GM23248 (cell line): ENCODE results near the gene CD68. TPM values are rescaled to one million over a fixed set of nuclear protein-coding genes. Genes with fewer than 3 reads are reported as not detected.
"Not testable (repeated sequence)": the region's sequence is repeated elsewhere in the genome, so short reads cannot be mapped to it uniquely, and the experiment has no call there.

Experiments used
- DNase-seq: peaks from one replicate; pipeline ENCODE4 v3.0.0-alpha.2; 2015
- H2AFZ ChIP-seq: fragments of 200-600 bp; sonication (generic); 2 replicates; pipeline ENCODE4 v1.6.1; 2016; ENCODE audit warnings: antibody characterized with exemption
- H3F3A ChIP-seq: fragments of 200-600 bp; sonication (generic); 2 replicates; pipeline ENCODE4 v1.6.1; 2016; ENCODE audit warnings: mild to moderate bottlenecking, antibody characterized with exemption, mixed run types; ENCODE audit not compliant: insufficient read depth
- H3K27ac ChIP-seq: fragments of 200-600 bp; sonication (generic); 2 replicates; pipeline ENCODE4 v1.5.1; 2016; ENCODE audit warnings: mild to moderate bottlenecking
- H3K27me3 ChIP-seq: fragments of 200-600 bp; sonication (generic); replicated peaks from 2 replicates; pipeline ENCODE4 v1.6.1; 2016; ENCODE audit warnings: mild to moderate bottlenecking; ENCODE audit not compliant: insufficient read depth
- H3K36me3 ChIP-seq: fragments of 200-600 bp; sonication (generic); 2 replicates; pipeline ENCODE4 v1.6.1; 2016; ENCODE audit warnings: low read depth, mild to moderate bottlenecking
- H3K4me1 ChIP-seq: fragments of 200-600 bp; sonication (generic); 2 replicates; pipeline ENCODE4 v1.6.1; 2016; ENCODE audit warnings: mild to moderate bottlenecking; ENCODE audit not compliant: insufficient read depth
- H3K4me2 ChIP-seq: fragments of 200-600 bp; sonication (generic); one replicate; pipeline ENCODE4 v1.6.1; 2016; ENCODE audit warnings: mild to moderate bottlenecking; ENCODE audit not compliant: unreplicated experiment
- H3K4me3 ChIP-seq: fragments of 200-600 bp; sonication (generic); 2 replicates; pipeline ENCODE4 v1.5.1; 2016; ENCODE audit warnings: mild to moderate bottlenecking
- H3K79me2 ChIP-seq: fragments of 200-600 bp; sonication (generic); 2 replicates; pipeline ENCODE4 v1.6.1; 2016; ENCODE audit warnings: mild to moderate bottlenecking; ENCODE audit not compliant: insufficient read depth
- H3K9ac ChIP-seq: fragments of 200-600 bp; sonication (generic); 2 replicates; pipeline ENCODE4 v1.6.1; 2016; ENCODE audit warnings: mild to moderate bottlenecking
- H3K9me2 ChIP-seq: fragments of 200-600 bp; sonication (generic); 2 replicates; pipeline ENCODE4 v1.6.1; 2016; ENCODE audit warnings: mixed run types, mild to moderate bottlenecking, moderate library complexity; ENCODE audit not compliant: insufficient read depth
- H3K9me3 ChIP-seq: fragments of 200-600 bp; sonication (generic); one replicate; pipeline ENCODE4 v1.6.1; 2017; ENCODE audit warnings: low read depth
- H4K20me1 ChIP-seq: fragments of 200-600 bp; sonication (generic); 2 replicates; pipeline ENCODE4 v1.6.0; 2016; ENCODE audit not compliant: insufficient read depth
- EZH2 ChIP-seq: fragments of 200-600 bp; sonication (generic); IDR thresholded peaks from 2 replicates; pipeline ENCODE4 v1.6.1; 2018; ENCODE audit warnings: antibody characterized with exemption, mild to moderate bottlenecking; ENCODE audit not compliant: insufficient read depth, poor library complexity, severe bottlenecking
- EZH2phosphoT487 ChIP-seq: fragments of 200-600 bp; sonication (generic); IDR thresholded peaks from 2 replicates; pipeline ENCODE4 v1.6.1; 2018; ENCODE audit warnings: antibody characterized with exemption, moderate library complexity, mild to moderate bottlenecking, low read depth; ENCODE audit not compliant: insufficient read depth
- WGBS, 2 experiments: methylation state at CpG; one replicate each; pipeline ENCODE4 v1.1.6; 2015 to 2017; ENCODE audit warnings: low lambda C conversion rate in 2 of 2, low coverage in 1 of 2; ENCODE audit errors: missing lambda C conversion rate in 2 of 2; 5-methylcytosine and 5-hydroxymethylcytosine counted together
- in situ Hi-C: fragments of 300-500 bp; cut with MboI; formaldehyde crosslinking; loops from 2 replicates; pipeline ENCODE4 v1.15.0; 2020
- polyA plus RNA-seq: library from polyadenylated mRNA; unstranded; fragments of >200 nt; fragmentation: Nextera tagmentation; extraction: Ambion mirVana; gene quantifications from 2 replicates; pipeline ENCODE4 v1.2.1, GENCODE V29; 2016
- total RNA-seq: library from RNA; depleted of rRNA; stranded (reverse); fragments of >200 nt; shearing (Covaris generic); gene quantifications from 2 replicates; pipeline ENCODE4 v1.2.3, GENCODE V29; 2014

CD68 gene
- total and polyA plus RNA-seq, 2 experiments from 2014 or later: 55.0 to 84.5 TPM

DNA sequence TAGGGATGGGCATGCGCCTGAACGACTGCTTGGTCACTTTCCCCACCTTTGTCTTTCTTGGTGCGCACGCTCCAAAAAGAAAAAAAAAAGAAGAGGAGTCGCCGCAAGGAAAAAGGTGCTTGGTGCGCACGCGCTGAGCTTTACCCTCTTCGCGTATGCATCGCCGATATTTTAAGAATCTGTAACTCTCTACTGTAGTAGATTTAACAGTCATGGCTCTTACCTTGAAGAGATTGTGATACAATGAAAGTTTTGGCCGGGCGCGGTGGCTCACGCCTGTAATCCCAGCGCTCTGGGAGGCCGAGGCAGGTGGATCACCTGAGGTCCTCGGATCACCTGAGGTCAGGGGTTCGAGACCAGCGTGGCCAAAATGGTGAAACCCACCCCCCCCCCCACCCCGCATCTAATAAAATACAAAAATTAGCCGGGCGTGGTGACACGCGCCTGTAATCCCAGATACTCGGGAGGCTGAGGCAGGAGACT lies 35.9 kb downstream of the CD68 start:
- H3K4me3 ChIP-seq: peak overlapping the region; percentile 74
- peak overlapping the region; percentile 96 for H2AFZ ChIP-seq
- H3K9ac ChIP-seq: peak overlapping the region; percentile 76
- no peaks in the 10 kb centered on the region for H3K27me3 ChIP-seq
- no peaks in the 10 kb centered on the region for H3K9me2 ChIP-seq
- peak overlapping the region; percentile 63 for H3K27ac ChIP-seq
- H3F3A ChIP-seq: 0 out of 2 replicates have a peak, but pooled peaks cover 6% of the 10 kb centered on the region
- in situ Hi-C loops: no loop called here
- no peak for DNase-seq
- peaks cover 41% of the 10 kb centered on the region for H3K79me2 ChIP-seq
- H4K20me1 ChIP-seq: no peaks in the 10 kb centered on the region; the same call in 1 of the 2 replicates
- TF ChIP-seq EZH2phosphoT487 (no peak), EZH2 (no peak)
- 0 out of 2 replicates have a peak, but pooled peaks cover 9% of the 10 kb centered on the region for H3K36me3 ChIP-seq
- 1 to 3% methylated on average over 24 to 28 of the region's 28 CpGs for WGBS, 2 experiments
- H3K4me1 ChIP-seq: peaks cover 26% of the 10 kb centered on the region
- no peaks in the 10 kb centered on the region for H3K9me3 ChIP-seq
- peak overlapping the region; percentile 78 for H3K4me2 ChIP-seq

DNA sequence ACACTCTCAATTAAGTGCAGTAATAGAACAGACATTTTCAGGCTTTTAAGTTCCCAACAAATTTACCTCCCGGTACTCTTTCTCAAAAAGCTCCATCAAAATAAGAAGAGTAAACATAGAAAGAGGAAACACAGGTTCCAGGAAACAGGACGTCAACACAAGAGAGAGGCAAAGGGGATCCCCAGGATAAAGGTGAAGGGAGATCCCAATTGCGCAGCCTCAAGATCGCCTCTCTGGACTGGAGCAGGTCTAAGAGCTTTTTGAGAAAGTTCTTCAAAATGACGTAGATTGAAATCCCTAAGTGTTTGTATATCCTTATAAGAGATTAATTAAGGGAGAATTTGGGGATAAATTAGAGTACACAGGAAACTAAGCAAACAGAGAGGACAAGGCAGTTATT lies 39.2 kb downstream of the CD68 start:
- Histone ChIP-seq H3K4me3 (no peak overlapping the region), H3K4me2 (no peak overlapping the region), H3K4me1 (peaks cover 2% of the 10 kb centered on the region), H3K9me3 (no peaks in the 10 kb centered on the region), H3K27ac (no peak overlapping the region), H3K27me3 (no peaks in the 10 kb centered on the region), H3K79me2 (peaks cover 8% of the 10 kb centered on the region), H3F3A (0 out of 2 replicates have a peak, but pooled peaks cover 5% of the 10 kb centered on the region), H3K36me3 (no peaks in the 10 kb centered on the region), H4K20me1 (no peaks in the 10 kb centered on the region), H2AFZ (no peak overlapping the region), H3K9me2 (no peaks in the 10 kb centered on the region), H3K9ac (no peak overlapping the region)
- DNase-seq: no peak
- no peak for TF ChIP-seq EZH2
- TF ChIP-seq EZH2phosphoT487: no peak
- WGBS, 2 experiments: 81 to 84% methylated on average over 5 of the region's 5 CpGs
- in situ Hi-C loops: no loop called here

DNA sequence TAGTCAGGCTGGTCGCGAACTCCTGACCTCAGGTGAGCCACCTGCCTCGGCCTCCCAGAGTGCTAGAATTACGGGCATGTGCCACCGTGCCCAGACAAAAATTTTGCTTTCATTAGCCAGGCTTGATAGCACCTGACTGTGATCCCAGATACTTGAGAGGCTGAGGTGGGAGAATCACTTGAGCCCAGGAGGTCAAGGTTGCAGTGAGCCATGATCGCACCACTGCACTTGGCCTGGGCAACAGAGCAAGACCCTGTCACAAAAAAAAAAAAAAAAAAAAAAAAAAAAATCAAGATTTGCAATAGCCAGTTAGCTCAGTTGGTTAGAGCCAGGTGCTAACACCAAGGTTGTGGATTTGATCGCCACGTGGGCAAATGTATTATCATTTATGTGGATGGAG lies 41.4 kb downstream of the CD68 start:
- Histone ChIP-seq H3K9me3 (no peaks in the 10 kb centered on the region), H3K4me2 (no peak overlapping the region), H4K20me1 (no peaks in the 10 kb centered on the region), H3K79me2 (no peaks in the 10 kb centered on the region), H3K27ac (no peak overlapping the region), H3K36me3 (no peaks in the 10 kb centered on the region), H3K9me2 (no peaks in the 10 kb centered on the region), H3K4me3 (no peak overlapping the region), H3F3A (no peaks in the 10 kb centered on the region), H3K9ac (no peak overlapping the region), H3K27me3 (no peaks in the 10 kb centered on the region), H2AFZ (no peak overlapping the region), H3K4me1 (no peaks in the 10 kb centered on the region)
- 93 to 96% methylated on average over 8 of the region's 8 CpGs for WGBS, 2 experiments
- DNase-seq: no peak
- TF ChIP-seq EZH2phosphoT487 (no peak), EZH2 (no peak)
- in situ Hi-C loops: no loop called here

DNA sequence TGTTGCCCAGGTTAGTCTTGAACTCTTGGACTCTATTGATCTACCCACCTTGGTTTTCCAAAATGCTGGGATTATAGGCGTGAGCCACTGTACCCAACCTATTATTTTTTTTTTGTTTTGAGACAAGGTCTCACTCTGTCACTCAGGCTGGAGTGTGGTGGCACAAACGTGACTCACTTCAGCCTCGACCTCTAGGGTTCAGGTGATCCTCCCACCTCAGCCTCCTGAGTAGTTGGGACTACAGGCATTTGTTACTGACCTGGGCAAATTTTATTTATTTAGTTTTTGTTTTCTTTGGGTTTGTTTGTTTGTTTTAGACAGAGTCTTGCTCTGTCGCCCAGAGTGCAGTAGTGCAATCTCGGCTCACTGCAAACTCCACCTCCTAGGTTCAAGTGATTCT lies 44.2 kb downstream of the CD68 start:
- in situ Hi-C loops: no loop called here
- no peak overlapping the region for H3K4me2 ChIP-seq
- H3K9me3 ChIP-seq: no peaks in the 10 kb centered on the region
- no peaks in the 10 kb centered on the region for H4K20me1 ChIP-seq
- H3K9ac ChIP-seq: no peak overlapping the region
- no peak for TF ChIP-seq EZH2phosphoT487
- no peak for TF ChIP-seq EZH2
- H3K9me2 ChIP-seq: no peaks in the 10 kb centered on the region
- no peaks in the 10 kb centered on the region for H3F3A ChIP-seq
- no peak overlapping the region for H2AFZ ChIP-seq
- WGBS, 2 experiments: 63% methylated on average over 5 of the region's 5 CpGs
- H3K36me3 ChIP-seq: no peaks in the 10 kb centered on the region
- H3K27me3 ChIP-seq: no peaks in the 10 kb centered on the region
- no peak overlapping the region for H3K4me3 ChIP-seq
- H3K27ac ChIP-seq: no peak overlapping the region
- peaks cover 12% of the 10 kb centered on the region for H3K79me2 ChIP-seq
- H3K4me1 ChIP-seq: no peaks in the 10 kb centered on the region
- DNase-seq: no peak

DNA sequence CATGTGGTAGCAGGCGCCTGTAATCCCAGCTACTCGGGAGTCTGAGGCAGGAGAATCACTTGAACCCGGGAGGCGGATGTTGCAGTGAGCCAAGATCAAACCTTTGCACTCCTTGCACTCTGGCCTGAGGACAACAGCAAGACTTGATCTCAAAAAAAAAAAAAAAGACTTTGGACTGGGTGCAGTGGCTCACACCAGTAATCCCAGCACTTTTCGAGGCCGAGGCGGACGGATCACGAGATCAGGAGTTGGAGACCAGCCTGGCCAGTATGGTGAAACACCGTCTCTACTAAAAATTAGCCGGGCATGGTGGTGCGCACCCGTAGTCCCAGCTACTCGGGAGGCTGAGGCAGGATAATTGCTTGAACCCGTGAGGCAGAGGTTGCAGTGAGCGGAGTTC lies 46.3 kb downstream of the CD68 start:
- H4K20me1 ChIP-seq, H3F3A ChIP-seq, H3K4me2 ChIP-seq, H3K9me3 ChIP-seq, H3K9ac ChIP-seq, in situ Hi-C loops, H3K27me3 ChIP-seq, H2AFZ ChIP-seq, H3K4me3 ChIP-seq, H3K9me2 ChIP-seq, H3K4me1 ChIP-seq, H3K36me3 ChIP-seq, H3K27ac ChIP-seq, DNase-seq: not testable (repeated sequence)
- H3K79me2 ChIP-seq: peaks cover 12% of the 10 kb centered on the region
- WGBS, 2 experiments: 94 to 97% methylated on average over 16 of the region's 16 CpGs
